Adrenal gland (tissue), 5 donors: ENCODE results near the gene MAML3.

Source experiments
- CTCF ChIP-seq, 6 experiments: fragments of 450-650 bp in 4 of 6; fragments of 200-600 bp in 2 of 6; sonication (generic) in 1 of 6; IDR thresholded peaks; 1 replicate in 5 of 6; 2 replicates in 1 of 6; pipeline versions ENCODE4 v1.5.1 to v1.8.0; 2016 to 2021; ENCODE audit warnings: antibody characterized with exemption in 6 of 6, mild to moderate bottlenecking in 2 of 6, moderate library complexity in 1 of 6
- POLR2A ChIP-seq, 2 donors: fragments of 450-650 bp; IDR thresholded peaks; one replicate each; pipeline ENCODE4 v1.6.1; 2017; ENCODE audit warnings: antibody characterized with exemption in 2 of 2, mild to moderate bottlenecking in 2 of 2, moderate library complexity in 1 of 2
- donor health status: DM: no; HTN: no; CAD: no.

GRCh38 chr4:139985401-139985800, 168.6 kb downstream of the MAML3 start:
- TF ChIP-seq CTCF (IDR thresholded peaks at IDR 0.05), result no peak
- TF ChIP-seq POLR2A (IDR thresholded peaks at IDR 0.05), result no peak
